Aorta (tissue), 5 donors: ENCODE data around the gene ARFGAP3. TPM values are rescaled to one million over a fixed set of nuclear protein-coding genes. Genes with fewer than 3 reads are reported as not detected.

Experiments used
- ATAC-seq: fragments of 200-7000 bp; cut with Tn5 transposase; one replicate; pipeline ENCODE4 v1.9.1; 2022; ENCODE audit warnings: moderate library complexity; ENCODE audit not compliant: low FRiP score
- DNase-seq, 2 donors: peaks; one replicate each; pipeline ENCODE4 v3.0.0-alpha.2; 2020
- H3K27ac ChIP-seq, 2 donors: one replicate each; pipeline ENCODE4 v1.5.1; 2013; ENCODE audit warnings: low read length in 2 of 2, mild to moderate bottlenecking in 2 of 2, moderate library complexity in 2 of 2, control low read depth in 1 of 2, inconsistent platforms in 1 of 2, low read depth in 1 of 2
- H3K27me3 ChIP-seq, 2 donors: one replicate each; pipeline ENCODE4 v1.6.1; 2013; ENCODE audit warnings: control low read depth in 1 of 2, low read length in 1 of 2, mild to moderate bottlenecking in 1 of 2, moderate library complexity in 1 of 2; ENCODE audit not compliant: insufficient read depth in 2 of 2, control insufficient read depth in 1 of 2
- H3K36me3 ChIP-seq, 2 donors: one replicate each; pipeline ENCODE4 v1.6.1; 2013; ENCODE audit warnings: control low read depth in 1 of 2, low read length in 1 of 2, mild to moderate bottlenecking in 1 of 2; ENCODE audit not compliant: insufficient read depth in 2 of 2, control insufficient read depth in 1 of 2
- H3K4me1 ChIP-seq, 2 donors: one replicate each; pipeline ENCODE4 v1.6.1; 2013; ENCODE audit warnings: low read length in 2 of 2, control low read depth in 1 of 2, mild to moderate bottlenecking in 1 of 2, moderate library complexity in 1 of 2; ENCODE audit not compliant: insufficient read depth in 2 of 2, control insufficient read depth in 1 of 2
- H3K4me3 ChIP-seq, 2 donors: one replicate each; pipeline ENCODE4 v1.5.1; 2013; ENCODE audit warnings: low read length in 2 of 2, control low read depth in 1 of 2, mild to moderate bottlenecking in 1 of 2
- H3K9me3 ChIP-seq: one replicate; pipeline ENCODE4 v1.6.1; 2013; ENCODE audit warnings: mild to moderate bottlenecking, low read length; ENCODE audit not compliant: control insufficient read depth
- WGBS, 2 donors: extraction: QIAGEN DNeasy Blood & Tissue Kit; methylation state at CpG; one replicate each; pipeline ENCODE4 v1.1.7; 2013; 5-methylcytosine and 5-hydroxymethylcytosine counted together
- intact Hi-C, 2 donors: fragments of 100-400 bp; cut with DNase I; formaldehyde crosslinking; loops; one replicate each; pipeline versions ENCODE4 v1.14.2 to v1.15.0; 2022
- polyA plus RNA-seq, 2 donors: library from polyadenylated mRNA; stranded (reverse); fragments of 200-250 nt; gene quantifications; one replicate each; pipeline ENCODE4 v1.2.3, GENCODE V29; 2013
- total RNA-seq, 2 donors: library from RNA; stranded (reverse); fragmentation: NEBNext Ultra II Directional; extraction: Animal tissue kit (Norgen Biotek cat#: 25700); gene quantifications; one replicate each; pipeline ENCODE4 v1.2.1, GENCODE V29; 2021
- donor health status: healthy with polysubstance abuse.
- donor health status: Bipolar disorder and iron deficiency.
- donor health status: DM: no; HTN: no; CAD: no.
- donor health status: DM: no; HTN: no; CAD: no.
- donor health status: DM: yes; HTN: yes; CAD: no.

ARFGAP3 gene
- total and polyA plus RNA-seq, 4 donors, result 40.1 to 60.5 (median 44.8) TPM

DNA sequence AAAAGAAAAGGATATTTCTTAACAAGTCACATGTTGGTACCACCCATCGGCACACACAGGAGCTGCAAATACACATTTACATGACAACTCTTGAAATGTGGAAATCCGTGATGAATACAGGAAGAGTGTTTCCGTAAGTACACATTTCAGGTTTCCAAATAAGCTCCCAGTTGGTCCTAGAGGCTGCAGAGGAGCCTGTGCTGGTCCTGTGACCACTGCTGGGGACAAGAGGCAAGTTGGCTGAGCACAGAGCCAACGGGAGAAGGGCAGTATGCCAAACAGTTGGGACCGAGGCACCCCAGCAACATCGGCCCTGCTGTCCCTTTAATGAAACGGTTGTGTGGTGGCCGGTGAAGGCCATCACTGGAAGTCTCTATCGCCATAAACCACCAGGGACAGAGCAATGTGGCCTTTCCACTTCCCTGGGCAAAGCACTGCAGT lies 38.5 kb upstream of the ARFGAP3 start:
- intact Hi-C loops, result no loop called here
- Histone ChIP-seq H3K4me3 (no peak overlapping the region), H3K4me1 (no peaks in the 10 kb centered on the region), H3K36me3 (peaks cover 0 to 2% of the 10 kb centered on the region in 2 donors), H3K27me3 (no peaks in the 10 kb centered on the region), H3K9me3 (no peaks in the 10 kb centered on the region), H3K27ac (no peak overlapping the region)
- 48 to 52% methylated on average over 8 to 9 of the region's 9 CpGs for WGBS, 2 donors
- DNase-seq (no peak), ATAC-seq (no peak)

DNA sequence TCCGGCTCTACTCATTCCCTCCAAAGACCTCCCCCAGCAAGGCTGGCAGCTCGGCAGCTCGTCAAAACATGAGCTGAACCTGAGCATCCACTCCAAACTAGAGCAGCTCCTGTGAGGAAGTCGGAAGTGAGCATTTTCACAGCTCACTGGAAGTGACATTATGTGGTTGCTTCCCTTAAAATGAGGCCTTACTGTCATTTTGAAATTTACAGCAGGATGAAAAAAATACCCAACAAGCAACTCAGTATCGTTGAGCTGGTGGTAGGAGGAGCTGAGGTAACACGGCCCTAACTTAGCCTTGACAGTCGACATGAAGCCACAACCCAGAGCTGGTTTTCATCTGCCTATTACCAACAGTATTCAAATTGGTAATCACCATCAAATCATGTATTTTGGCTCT lies 38.0 kb upstream of the ARFGAP3 start:
- H3K27ac ChIP-seq, result no peak overlapping the region
- no peaks in the 10 kb centered on the region for H3K9me3 ChIP-seq
- peak in 1 of 2 donors; percentile 46 for DNase-seq
- no peak for ATAC-seq
- H3K36me3 ChIP-seq, result peaks cover 0 to 2% of the 10 kb centered on the region in 2 donors
- H3K27me3 ChIP-seq, result no peaks in the 10 kb centered on the region
- intact Hi-C loops, result no loop called here
- WGBS, 2 donors, result 60 to 68% methylated on average over 7 of the region's 7 CpGs
- no peaks in the 10 kb centered on the region for H3K4me1 ChIP-seq
- no peak overlapping the region for H3K4me3 ChIP-seq

DNA sequence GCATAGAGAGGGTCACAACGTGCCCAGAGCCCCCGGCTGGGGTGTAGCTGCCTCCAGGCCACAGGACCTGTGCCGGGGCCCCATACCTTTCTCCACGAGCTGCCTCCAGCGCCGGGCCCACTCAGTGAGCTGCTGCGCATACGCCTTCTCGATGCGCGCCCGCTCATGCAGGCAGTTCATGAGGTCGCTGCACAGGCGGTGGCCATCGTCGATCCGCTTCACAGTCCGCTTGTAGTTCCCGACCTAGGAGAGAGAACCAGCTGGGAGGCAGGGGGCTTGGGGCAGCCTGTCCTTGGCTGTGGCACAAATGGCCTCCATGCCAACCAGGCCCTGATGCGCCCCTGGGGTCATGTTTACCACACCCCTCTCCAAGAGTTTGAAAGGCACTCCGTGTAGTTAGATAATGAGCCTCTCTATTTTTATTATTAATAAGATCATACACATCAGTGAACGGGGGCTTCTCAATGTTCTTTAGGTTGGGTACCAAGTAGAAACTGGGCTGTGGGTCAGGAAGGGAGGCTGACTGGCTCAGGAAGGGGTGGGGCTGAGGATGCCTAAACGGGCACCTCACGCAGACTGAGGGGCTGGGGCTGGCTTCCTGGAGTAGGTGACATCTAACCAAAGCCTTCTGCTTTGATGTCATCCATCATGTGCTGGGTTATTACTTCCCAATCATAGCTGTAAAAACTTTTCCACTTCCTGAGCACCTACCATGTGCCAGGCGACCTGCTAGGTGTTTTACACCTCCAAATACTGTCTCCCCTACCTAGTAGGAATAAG lies 36.5 kb upstream of the ARFGAP3 start:
- peak; percentile 19 for ATAC-seq
- peak in 1 of 2 donors; percentile 42 for DNase-seq
- H3K9me3 ChIP-seq, result no peaks in the 10 kb centered on the region
- 87 to 90% methylated on average over 25 of the region's 25 CpGs for WGBS, 2 donors
- intact Hi-C loops, result no loop called here
- no peak overlapping the region for H3K27ac ChIP-seq
- H3K27me3 ChIP-seq, result no peaks in the 10 kb centered on the region
- H3K4me1 ChIP-seq, result no peaks in the 10 kb centered on the region
- H3K36me3 ChIP-seq, result peaks cover 0 to 4% of the 10 kb centered on the region in 2 donors
- H3K4me3 ChIP-seq, result no peak overlapping the region

DNA sequence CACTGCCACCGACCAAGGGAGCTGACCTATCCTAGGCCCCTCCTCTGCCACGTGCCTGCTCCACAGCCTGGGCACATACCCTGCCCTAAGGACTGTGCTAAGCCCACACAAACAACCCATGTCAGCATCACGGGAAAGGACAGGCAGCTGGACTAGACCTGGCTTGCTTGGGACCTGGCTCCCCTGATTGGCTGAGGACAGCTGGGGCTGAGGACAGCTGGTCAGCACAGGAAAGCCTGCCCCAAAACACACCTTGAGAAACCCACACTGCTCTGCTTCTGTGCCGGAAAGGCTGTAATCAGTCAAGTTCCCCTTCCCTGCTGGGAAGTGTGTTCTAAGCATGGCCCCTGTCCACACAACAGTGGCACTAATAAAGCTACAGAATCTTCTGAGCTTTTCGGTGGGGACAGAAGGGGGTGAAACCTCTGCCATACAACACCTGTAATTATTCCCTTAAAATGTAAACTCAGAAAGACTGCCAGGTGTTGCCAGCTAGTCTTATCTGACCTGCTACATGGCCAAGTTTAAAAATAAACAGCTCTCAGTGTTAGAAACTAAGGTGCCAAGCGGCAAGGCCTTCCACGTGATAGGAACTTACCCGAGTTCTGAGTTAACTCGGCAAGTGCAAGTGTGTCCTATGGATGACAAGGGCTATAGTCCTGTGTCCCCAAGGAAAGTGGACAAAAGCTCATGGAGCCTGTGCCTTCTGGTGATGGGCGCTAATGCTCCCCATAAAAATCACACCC lies 35.7 kb upstream of the ARFGAP3 start:
- WGBS, 2 donors, result 33 to 34% methylated on average over 10 of the region's 10 CpGs
- ATAC-seq, result peak; percentile 16
- H3K4me3 ChIP-seq, result no peak overlapping the region
- no peaks in the 10 kb centered on the region for H3K27me3 ChIP-seq
- DNase-seq, result no peak
- H3K4me1 ChIP-seq, result no peaks in the 10 kb centered on the region
- no peaks in the 10 kb centered on the region for H3K9me3 ChIP-seq
- H3K27ac ChIP-seq, result no peak overlapping the region
- intact Hi-C loops, result no loop called here
- H3K36me3 ChIP-seq, result peaks cover 0 to 6% of the 10 kb centered on the region in 2 donors

DNA sequence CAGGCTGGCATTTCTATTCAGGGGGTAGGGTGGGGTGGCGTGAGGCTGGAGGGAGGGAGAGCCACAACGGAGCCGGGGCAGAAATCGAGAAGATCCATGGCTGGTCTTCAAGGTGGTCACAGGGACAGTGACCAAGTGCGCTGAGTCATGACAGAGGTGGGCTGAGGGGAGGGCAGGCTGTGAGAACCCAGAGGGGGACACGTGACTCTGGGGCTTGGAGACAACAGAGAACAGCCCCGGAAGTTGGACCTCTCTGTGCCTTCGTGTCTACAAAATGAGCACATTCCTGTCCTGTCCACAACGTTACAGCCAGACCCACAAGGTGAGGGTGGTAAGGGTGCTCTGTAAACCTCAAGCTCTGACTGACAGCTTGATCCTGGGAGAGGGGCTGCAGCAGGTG lies 35.1 kb upstream of the ARFGAP3 start:
- DNase-seq (no peak), ATAC-seq (no peak)
- intact Hi-C loops, result no loop called here
- 79 to 86% methylated on average over 9 of the region's 9 CpGs for WGBS, 2 donors
- Histone ChIP-seq H3K9me3 (no peaks in the 10 kb centered on the region), H3K27ac (no peak overlapping the region), H3K27me3 (no peaks in the 10 kb centered on the region), H3K4me3 (no peak overlapping the region), H3K36me3 (peaks cover 0 to 8% of the 10 kb centered on the region in 2 donors), H3K4me1 (no peaks in the 10 kb centered on the region)

DNA sequence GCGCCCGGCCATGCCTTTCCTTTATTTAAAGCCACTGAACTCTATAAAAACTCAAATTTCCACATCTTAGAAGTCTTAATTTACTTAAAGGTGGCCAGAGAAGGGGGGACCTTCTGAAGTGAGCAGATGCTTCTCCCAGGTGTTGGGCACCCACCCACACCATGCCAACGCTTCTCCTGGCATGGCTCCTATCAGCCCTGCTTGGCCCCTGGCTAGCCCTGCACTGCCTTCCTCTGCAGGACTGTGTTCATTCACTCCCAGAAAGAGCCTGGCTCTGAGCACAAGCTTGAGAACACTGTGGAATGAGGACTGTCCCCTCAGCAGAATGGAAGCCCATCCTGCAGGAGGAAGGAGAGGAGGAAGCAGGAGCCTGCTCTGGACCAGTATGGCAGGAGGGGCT lies 34.6 kb upstream of the ARFGAP3 start:
- WGBS, 2 donors, result 91 to 95% methylated on average over 3 of the region's 3 CpGs
- Histone ChIP-seq H3K27ac (no peak overlapping the region), H3K4me1 (no peaks in the 10 kb centered on the region), H3K4me3 (no peak overlapping the region), H3K36me3 (peaks cover 0 to 11% of the 10 kb centered on the region in 2 donors), H3K27me3 (no peaks in the 10 kb centered on the region), H3K9me3 (no peaks in the 10 kb centered on the region)
- intact Hi-C loops, result no loop called here
- DNase-seq, result no peak
- no peak for ATAC-seq

DNA sequence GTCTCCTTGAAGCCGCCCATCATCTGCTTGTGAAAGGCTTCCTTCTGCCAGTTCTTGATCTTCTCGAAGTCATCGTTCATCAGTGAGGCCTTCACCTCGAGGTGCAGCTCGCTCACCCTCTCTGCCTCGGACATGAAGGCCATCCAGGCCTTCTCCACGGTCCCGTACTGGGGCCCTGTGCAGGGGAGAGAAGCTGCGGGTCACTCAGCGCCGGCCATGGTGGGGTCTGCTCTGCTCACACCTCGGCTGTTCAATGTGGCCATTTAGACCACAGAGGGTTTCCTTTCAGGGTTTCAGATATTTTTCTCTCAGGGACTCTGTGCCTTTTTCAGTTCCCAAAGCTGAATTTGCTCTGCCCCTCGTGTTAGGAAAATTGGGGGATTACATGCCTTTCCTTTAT lies 33.9 kb upstream of the ARFGAP3 start:
- intact Hi-C loops, result no loop called here
- H3K4me3 ChIP-seq, result no peak overlapping the region
- no peak overlapping the region for H3K27ac ChIP-seq
- 90 to 91% methylated on average over 13 of the region's 13 CpGs for WGBS, 2 donors
- ATAC-seq, result no peak
- DNase-seq, result no peak
- H3K27me3 ChIP-seq, result no peaks in the 10 kb centered on the region
- H3K9me3 ChIP-seq, result no peaks in the 10 kb centered on the region
- H3K4me1 ChIP-seq, result no peaks in the 10 kb centered on the region
- H3K36me3 ChIP-seq, result peaks cover 0 to 12% of the 10 kb centered on the region in 2 donors

DNA sequence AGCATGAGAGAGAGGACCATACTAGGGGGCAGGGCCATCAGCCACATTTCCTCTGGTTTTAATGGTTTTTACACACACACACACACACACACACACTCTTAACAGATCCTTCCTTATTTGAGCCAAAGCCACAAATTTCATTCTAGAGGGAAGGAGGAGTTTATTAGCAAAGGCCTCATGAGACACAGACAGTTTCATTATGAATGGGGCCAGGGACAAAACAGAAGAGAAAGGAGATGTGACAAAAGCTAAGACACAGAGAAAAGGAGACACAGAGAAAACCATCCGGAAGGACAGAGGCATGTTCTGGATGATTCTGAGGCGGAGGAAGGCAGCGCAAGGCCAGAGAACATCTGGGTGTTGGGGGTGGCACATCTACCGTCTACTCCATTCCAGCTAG lies 32.2 kb upstream of the ARFGAP3 start:
- WGBS, 2 donors, result 87 to 88% methylated on average over 4 of the region's 4 CpGs
- Histone ChIP-seq H3K27me3 (no peaks in the 10 kb centered on the region), H3K4me3 (no peak overlapping the region), H3K4me1 (no peaks in the 10 kb centered on the region), H3K36me3 (peaks cover 2 to 13% of the 10 kb centered on the region in 2 donors), H3K9me3 (no peaks in the 10 kb centered on the region), H3K27ac (no peak overlapping the region)
- intact Hi-C loops, result no loop called here
- no peak for DNase-seq
- no peak for ATAC-seq
